ENCODE measurements around the gene LECT2.

Gene LECT2

DNA sequence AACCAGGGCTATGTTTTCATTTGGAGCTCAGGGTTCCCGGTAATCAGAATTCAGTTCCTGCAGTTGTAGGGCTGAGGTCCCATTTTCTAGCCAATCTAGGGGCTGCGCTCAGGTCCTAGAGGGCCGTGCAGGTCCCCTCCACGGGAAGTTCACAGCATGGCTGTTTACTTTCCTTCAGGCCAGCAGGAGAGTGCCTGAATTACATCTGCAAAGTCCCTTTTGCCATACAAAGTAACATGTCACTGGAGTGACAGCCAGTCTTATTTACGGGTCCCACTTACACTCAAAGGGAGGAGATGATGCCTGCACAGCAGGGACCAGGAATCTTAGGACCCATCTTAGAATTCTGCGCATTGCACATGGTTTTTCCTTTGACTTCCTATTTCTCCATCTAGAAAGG lies 44.1 kb upstream of the LECT2 start:
- H3K4me3 ChIP-seq (replicated peaks; ENCODE audit: low read depth, low read length) = no peak overlapping the region
- TF ChIP-seq, protein P1, sequence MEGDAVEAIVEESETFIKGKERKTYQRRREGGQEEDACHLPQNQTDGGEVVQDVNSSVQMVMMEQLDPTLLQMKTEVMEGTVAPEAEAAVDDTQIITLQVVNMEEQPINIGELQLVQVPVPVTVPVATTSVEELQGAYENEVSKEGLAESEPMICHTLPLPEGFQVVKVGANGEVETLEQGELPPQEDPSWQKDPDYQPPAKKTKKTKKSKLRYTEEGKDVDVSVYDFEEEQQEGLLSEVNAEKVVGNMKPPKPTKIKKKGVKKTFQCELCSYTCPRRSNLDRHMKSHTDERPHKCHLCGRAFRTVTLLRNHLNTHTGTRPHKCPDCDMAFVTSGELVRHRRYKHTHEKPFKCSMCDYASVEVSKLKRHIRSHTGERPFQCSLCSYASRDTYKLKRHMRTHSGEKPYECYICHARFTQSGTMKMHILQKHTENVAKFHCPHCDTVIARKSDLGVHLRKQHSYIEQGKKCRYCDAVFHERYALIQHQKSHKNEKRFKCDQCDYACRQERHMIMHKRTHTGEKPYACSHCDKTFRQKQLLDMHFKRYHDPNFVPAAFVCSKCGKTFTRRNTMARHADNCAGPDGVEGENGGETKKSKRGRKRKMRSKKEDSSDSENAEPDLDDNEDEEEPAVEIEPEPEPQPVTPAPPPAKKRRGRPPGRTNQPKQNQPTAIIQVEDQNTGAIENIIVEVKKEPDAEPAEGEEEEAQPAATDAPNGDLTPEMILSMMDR (IDR thresholded peaks at IDR 0.05; ENCODE audit: low read depth, low read length, missing control alignments) = no peak
- DNase-seq (ENCODE audit: extremely low read depth, low read depth) = no peak

DNA sequence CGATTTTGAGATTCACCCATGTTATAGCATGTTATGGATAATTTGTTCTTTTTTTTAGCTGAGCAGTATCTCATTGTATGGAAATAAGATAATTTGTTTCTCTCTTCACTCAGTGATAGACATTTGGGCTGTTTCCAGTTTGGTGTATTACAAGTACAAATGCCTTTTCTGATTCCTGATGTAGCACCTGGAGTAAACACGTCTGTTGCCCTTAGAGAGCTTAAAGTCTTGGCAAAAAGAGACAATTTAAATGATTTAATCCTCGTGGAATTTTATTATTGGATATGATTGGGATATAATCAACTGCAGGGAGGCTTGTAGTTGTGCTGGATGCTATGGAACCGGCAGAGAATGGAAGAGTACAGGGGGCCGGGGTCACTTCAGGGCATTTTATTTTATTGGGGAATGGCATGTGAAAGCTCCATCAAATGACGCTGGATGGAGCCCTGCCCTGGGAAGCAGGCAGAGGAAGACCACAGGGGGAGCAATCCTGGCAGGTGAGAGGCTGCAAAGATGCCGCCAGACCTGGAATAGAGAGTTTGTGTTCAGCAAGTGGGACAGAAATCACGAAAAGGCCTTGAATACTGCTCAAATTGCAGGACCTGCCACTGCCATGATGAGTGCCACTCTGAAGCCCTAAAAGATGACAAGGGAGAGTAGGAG lies 43.0 kb upstream of the LECT2 start:
- H3K4me3 ChIP-seq (replicated peaks; ENCODE audit: low read depth, low read length) = no peak overlapping the region
- no peak for DNase-seq (ENCODE audit: extremely low read depth, low read depth)

DNA sequence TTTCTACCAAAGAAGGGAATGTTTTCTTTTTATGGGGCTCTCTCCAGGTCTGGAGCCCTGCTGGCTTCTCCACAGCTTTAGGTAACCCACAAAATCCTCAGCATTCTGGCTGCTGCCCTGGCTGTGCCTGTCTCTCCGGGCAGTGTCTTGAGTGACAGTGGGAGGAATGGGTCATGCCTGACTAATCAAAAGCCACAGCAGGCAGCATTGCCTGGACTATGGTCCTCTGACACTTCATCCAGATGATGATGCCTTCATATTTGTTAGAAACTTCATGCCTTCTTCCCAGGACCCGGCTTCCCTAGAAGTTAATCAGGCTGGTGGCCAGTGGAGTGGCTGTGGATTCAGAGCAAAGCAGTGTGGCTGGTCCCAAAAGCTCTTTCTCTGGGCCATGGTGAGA lies 41.8 kb upstream of the LECT2 start:
- H3K4me3 ChIP-seq (replicated peaks; ENCODE audit: low read depth, low read length) = no peak overlapping the region
- no peak for DNase-seq (ENCODE audit: extremely low read depth, low read depth)
- TF ChIP-seq, protein P1 (IDR thresholded peaks at IDR 0.05; ENCODE audit: low read depth, low read length, missing control alignments) = no peak

More for the DNA sequence above, 43.0 kb upstream of the LECT2 start:
- TF ChIP-seq, protein P1 (IDR thresholded peaks at IDR 0.05; ENCODE audit: low read depth, low read length, missing control alignments) = no peak

DNA sequence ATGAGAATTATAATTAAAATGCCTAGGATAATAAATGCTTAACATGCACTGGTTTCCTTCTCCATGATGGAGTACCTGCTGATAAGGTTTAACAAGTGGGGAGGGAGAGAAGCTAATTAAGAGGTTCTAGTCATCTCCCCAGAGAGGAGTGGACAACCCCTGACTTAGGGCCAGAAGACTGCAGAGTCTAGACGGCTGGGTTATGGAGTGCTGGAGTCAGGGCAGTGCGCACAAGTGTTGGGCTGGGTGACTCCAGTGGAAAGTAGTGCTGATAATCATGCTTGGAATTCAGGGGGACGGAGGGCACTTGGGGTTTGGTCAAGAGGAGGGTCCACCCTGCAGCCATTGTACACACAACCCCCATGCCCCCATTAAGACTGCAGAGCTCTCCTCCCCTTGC lies 41.2 kb upstream of the LECT2 start:
- TF ChIP-seq, protein P1 (IDR thresholded peaks at IDR 0.05; ENCODE audit: low read depth, low read length, missing control alignments) = no peak
- H3K4me3 ChIP-seq (replicated peaks; ENCODE audit: low read depth, low read length) = no peak overlapping the region
- DNase-seq (ENCODE audit: extremely low read depth, low read depth) = no peak

DNA sequence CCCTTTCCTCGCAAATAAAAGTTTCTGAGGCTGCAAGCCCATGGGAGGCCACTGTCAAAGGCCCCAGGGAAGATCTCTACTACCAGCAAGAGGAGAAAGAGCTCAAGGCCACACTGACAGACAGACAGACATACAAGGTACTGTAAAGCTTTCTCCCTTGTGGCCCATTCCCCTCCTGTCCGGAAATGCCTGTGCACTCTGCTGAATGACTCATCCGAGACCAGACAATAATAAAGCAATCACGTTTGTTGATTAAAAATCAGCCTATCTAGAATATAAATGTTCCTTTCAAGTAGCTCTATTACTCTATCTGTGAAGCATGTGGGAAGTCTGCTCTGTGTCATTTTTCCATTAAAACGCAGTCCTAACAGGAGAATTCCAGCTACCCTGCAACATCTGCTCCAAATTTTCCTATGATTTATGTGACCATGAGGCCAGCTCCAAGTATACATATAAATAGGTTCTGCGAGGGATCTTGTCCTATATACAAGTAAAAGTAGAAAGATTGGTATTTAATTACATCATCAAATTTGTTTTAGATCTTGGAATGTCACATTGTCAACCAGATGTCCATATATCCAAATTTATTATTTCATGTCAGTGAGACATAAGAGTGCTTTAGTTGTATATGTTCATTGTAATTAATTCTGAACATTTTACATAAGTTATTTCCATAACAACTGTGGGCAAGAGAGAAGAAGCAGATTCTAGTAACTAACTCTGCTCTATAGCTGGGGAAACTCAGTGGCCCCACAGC lies 39.3 kb upstream of the LECT2 start:
- TF ChIP-seq, protein P1 (IDR thresholded peaks at IDR 0.05; ENCODE audit: low read depth, low read length, missing control alignments) = no peak
- H3K4me3 ChIP-seq (replicated peaks; ENCODE audit: low read depth, low read length) = no peak overlapping the region
- DNase-seq (ENCODE audit: extremely low read depth, low read depth) = peak; percentile 91

DNA sequence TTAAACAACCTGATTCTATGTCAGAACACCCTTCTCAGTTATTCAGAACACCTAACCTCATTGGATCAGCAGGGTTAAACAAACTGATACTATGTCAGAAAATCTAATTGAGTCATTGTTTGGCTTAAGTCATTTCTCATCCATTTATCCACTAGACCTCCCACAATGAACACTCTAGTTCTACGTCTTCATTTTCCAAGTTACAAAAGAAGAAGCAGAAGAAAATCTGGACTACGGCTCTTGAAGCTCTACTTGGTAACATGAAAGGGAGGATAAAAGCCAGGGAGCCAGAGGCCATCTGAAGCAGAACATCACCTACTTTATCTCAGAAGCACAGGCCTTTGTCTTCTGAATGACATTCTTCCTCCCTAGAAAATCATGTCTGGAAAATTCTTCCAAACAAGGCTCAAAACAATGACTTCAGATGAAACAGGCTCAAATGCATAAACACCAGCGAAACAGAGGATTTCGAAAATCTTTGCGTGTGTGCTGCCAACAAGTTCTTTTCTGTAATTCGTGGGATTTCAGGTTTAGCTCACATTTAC lies 38.6 kb upstream of the LECT2 start:
- H3K4me3 ChIP-seq (replicated peaks; ENCODE audit: low read depth, low read length) = no peak overlapping the region
- TF ChIP-seq, protein P1 (IDR thresholded peaks at IDR 0.05; ENCODE audit: low read depth, low read length, missing control alignments) = no peak
- DNase-seq (ENCODE audit: extremely low read depth, low read depth) = no peak

Data from HFF-Myc (cell line).